SU-DHL-6 (cell line): Measurements from ENCODE around the gene VAT1L.

ENCODE experiments used
- EZH2phosphoT487 ChIP-seq: fragments of 200-600 bp; sonication (generic), shearing (Covaris generic); conservative IDR thresholded peaks from 2 replicates; pipeline ENCODE4 v1.6.1; 2018; ENCODE audit warnings: mild to moderate bottlenecking, antibody characterized with exemption, low read length, moderate library complexity, mixed read lengths
- TF ChIP-seq, protein P1 (sequence below): fragments of 200-600 bp; sonication (generic); IDR thresholded peaks from one replicate; pipeline ENCODE4 v1.5.1; 2017; ENCODE audit warnings: antibody characterized with exemption, mild to moderate bottlenecking, low read length, moderate library complexity; ENCODE audit not compliant: insufficient read depth, poor library complexity, severe bottlenecking

DNA sequence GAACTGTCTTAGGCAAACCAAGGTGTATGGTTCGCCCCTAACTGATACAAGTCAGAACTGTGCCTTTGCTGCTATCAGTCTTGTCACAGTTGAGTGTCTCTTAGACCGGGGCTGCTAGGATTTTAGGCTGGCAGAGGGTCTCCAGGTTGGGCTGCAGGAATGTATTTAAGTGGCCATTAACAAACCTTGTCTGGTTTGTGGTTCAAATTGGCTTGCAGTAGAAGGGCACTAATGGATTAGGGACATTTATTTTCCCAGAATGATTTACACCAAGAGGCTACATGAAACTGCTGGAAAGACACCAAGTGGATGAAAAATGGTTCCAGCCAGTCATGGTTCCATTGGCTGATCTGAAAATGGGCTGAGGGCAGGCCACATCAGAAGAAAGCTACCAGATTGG is 5.1 kb downstream of the VAT1L start:
- TF ChIP-seq, protein P1, sequence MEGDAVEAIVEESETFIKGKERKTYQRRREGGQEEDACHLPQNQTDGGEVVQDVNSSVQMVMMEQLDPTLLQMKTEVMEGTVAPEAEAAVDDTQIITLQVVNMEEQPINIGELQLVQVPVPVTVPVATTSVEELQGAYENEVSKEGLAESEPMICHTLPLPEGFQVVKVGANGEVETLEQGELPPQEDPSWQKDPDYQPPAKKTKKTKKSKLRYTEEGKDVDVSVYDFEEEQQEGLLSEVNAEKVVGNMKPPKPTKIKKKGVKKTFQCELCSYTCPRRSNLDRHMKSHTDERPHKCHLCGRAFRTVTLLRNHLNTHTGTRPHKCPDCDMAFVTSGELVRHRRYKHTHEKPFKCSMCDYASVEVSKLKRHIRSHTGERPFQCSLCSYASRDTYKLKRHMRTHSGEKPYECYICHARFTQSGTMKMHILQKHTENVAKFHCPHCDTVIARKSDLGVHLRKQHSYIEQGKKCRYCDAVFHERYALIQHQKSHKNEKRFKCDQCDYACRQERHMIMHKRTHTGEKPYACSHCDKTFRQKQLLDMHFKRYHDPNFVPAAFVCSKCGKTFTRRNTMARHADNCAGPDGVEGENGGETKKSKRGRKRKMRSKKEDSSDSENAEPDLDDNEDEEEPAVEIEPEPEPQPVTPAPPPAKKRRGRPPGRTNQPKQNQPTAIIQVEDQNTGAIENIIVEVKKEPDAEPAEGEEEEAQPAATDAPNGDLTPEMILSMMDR, result no peak
- no peak for TF ChIP-seq EZH2phosphoT487
